SK-N-SH treated with all-trans-retinoic acid at 6 μM for 48 hours (cell line): Measurements from ENCODE around the gene ZNF462.

ENCODE experiments used
- ARNTL ChIP-seq: fragments of 450-650 bp; formaldehyde crosslinking; IDR thresholded peaks from 2 replicates; pipeline ENCODE4 v1.5.0; 2020; ENCODE audit warnings: low read depth, mild to moderate bottlenecking, moderate library complexity, borderline replicate concordance
- CREB5 ChIP-seq: fragments of 250-450 bp; sonication (Bioruptor Pico); IDR thresholded peaks from 2 replicates; pipeline ENCODE4 v1.5.1; 2020; ENCODE audit warnings: low read depth, mild to moderate bottlenecking, moderate library complexity
- ESRRG ChIP-seq: fragments of 250-450 bp; sonication (Bioruptor Pico); IDR thresholded peaks from 2 replicates; pipeline ENCODE4 v1.6.1; 2021; ENCODE audit warnings: mild to moderate bottlenecking
- ISL1 ChIP-seq: fragments of 250-450 bp; sonication (Bioruptor Pico); IDR thresholded peaks from 2 replicates; pipeline ENCODE4 v2.1.2; 2022; ENCODE audit warnings: mild to moderate bottlenecking, moderate library complexity
- PATZ1 ChIP-seq: fragments of 250-450 bp; sonication (Bioruptor Pico); IDR thresholded peaks from 2 replicates; pipeline ENCODE4 v1.8.0; 2020; ENCODE audit warnings: mild to moderate bottlenecking, moderate library complexity, borderline replicate concordance
- POU6F1 ChIP-seq: fragments of 250-450 bp; sonication (Bioruptor Pico); IDR thresholded peaks from 2 replicates; pipeline ENCODE4 v1.8.0; 2021; ENCODE audit warnings: low read depth, mild to moderate bottlenecking, moderate library complexity, borderline replicate concordance
- SNAI2 ChIP-seq: fragments of 250-450 bp; sonication (Bioruptor Pico); IDR thresholded peaks from 2 replicates; pipeline ENCODE4 v1.5.0; 2020; ENCODE audit warnings: mild to moderate bottlenecking, moderate library complexity
- TSHZ2 ChIP-seq: fragments of 250-450 bp; sonication (Bioruptor Pico); IDR thresholded peaks from 2 replicates; pipeline ENCODE4 v1.5.0; 2020; ENCODE audit warnings: mild to moderate bottlenecking, moderate library complexity
- ZC3H10 ChIP-seq: fragments of 250-450 bp; sonication (Bioruptor Pico); IDR thresholded peaks from 2 replicates; pipeline ENCODE4 v1.5.1; 2021; ENCODE audit warnings: mild to moderate bottlenecking, moderate library complexity
- ZFP3 ChIP-seq: fragments of 250-450 bp; sonication (Bioruptor Pico); IDR thresholded peaks from 2 replicates; pipeline ENCODE4 v1.5.0; 2020; ENCODE audit warnings: mild to moderate bottlenecking, moderate library complexity
- ZFP30 ChIP-seq: fragments of 450-650 bp; formaldehyde crosslinking; IDR thresholded peaks from 2 replicates; pipeline ENCODE4 v1.5.0; 2022; ENCODE audit warnings: mild to moderate bottlenecking, moderate library complexity
- ZNF70 ChIP-seq: fragments of 450-650 bp; formaldehyde crosslinking; IDR thresholded peaks from 2 replicates; pipeline ENCODE4 v1.5.0; 2020; ENCODE audit warnings: mild to moderate bottlenecking, moderate library complexity

GRCh38 chr9:107036367-107036766, 173.4 kb downstream of the ZNF462 start:
- TF ChIP-seq ZFP30 (CRISPR knock-in tag) (no peak), PATZ1 (CRISPR knock-in tag) (no peak), TSHZ2 (no peak), SNAI2 (CRISPR knock-in tag) (no peak), ISL1 (CRISPR knock-in tag) (no peak), ZNF70 (CRISPR knock-in tag) (no peak), ZC3H10 (no peak), ARNTL (CRISPR knock-in tag) (no peak), ESRRG (CRISPR knock-in tag) (no peak), ZFP3 (CRISPR knock-in tag) (no peak), POU6F1 (no peak), CREB5 (no peak)
